Nephron (organoid): ENCODE measurements around the gene DTWD2.
"Not testable (repeated sequence)": the region's sequence is repeated elsewhere in the genome, so short reads cannot be mapped to it uniquely, and the experiment has no call there.

ENCODE experiments used
- H3K27ac Mint-ChIP-seq, 3 experiments: 2 replicates each; pipeline ENCODE4 v1.8.0; 2020; ENCODE audit warnings: mixed read lengths in 3 of 3, mild to moderate bottlenecking in 2 of 3, moderate library complexity in 1 of 3
- H3K27me3 Mint-ChIP-seq: 2 replicates; pipeline ENCODE4 v1.8.0; 2021; ENCODE audit warnings: low read depth, mild to moderate bottlenecking, moderate library complexity, mixed read lengths
- H3K36me3 Mint-ChIP-seq: 2 replicates; pipeline ENCODE4 v1.8.0; 2020; ENCODE audit warnings: low read depth, mixed read lengths
- H3K4me1 Mint-ChIP-seq: 2 replicates; pipeline ENCODE4 v1.8.0; 2020; ENCODE audit warnings: mixed read lengths
- H3K4me3 Mint-ChIP-seq, 3 experiments: 2 replicates each; pipeline ENCODE4 v1.8.0; 2020; ENCODE audit warnings: mild to moderate bottlenecking in 3 of 3, mixed read lengths in 3 of 3, moderate library complexity in 2 of 3
- H3K9me3 Mint-ChIP-seq: 2 replicates; pipeline ENCODE4 v1.8.0; 2020; ENCODE audit warnings: mixed read lengths
- CTCF ChIP-seq, 3 experiments: fragments of 200-600 bp; sonication (generic); IDR thresholded peaks; one replicate each; pipeline ENCODE4 v1.5.0; 2021; ENCODE audit warnings: antibody characterized with exemption in 3 of 3; ENCODE audit not compliant: unreplicated experiment in 3 of 3

The DTWD2 gene

GRCh38 chr5:118883362-118883761 lies 105.0 kb downstream of the DTWD2 start:
- H3K4me1 Mint-ChIP-seq = no peaks in the 10 kb centered on the region
- peaks cover 3% of the 10 kb centered on the region for H3K9me3 Mint-ChIP-seq
- peaks cover under 1% of the 10 kb centered on the region for H3K36me3 Mint-ChIP-seq
- no peak overlapping the region for H3K4me3 Mint-ChIP-seq
- no peaks in the 10 kb centered on the region for H3K27me3 Mint-ChIP-seq
- TF ChIP-seq CTCF (IDR thresholded peaks at IDR 0.05; ENCODE audit: unreplicated experiment in 3 of 3) = no peak
- no peak overlapping the region for H3K27ac Mint-ChIP-seq

GRCh38 chr5:118882666-118883065 lies 105.7 kb downstream of the DTWD2 start:
- Mint-ChIP-seq H3K27me3 (no peaks in the 10 kb centered on the region), H3K4me1 (no peaks in the 10 kb centered on the region), H3K27ac (no peak overlapping the region), H3K36me3 (peaks cover 7% of the 10 kb centered on the region), H3K4me3 (no peak overlapping the region), H3K9me3 (peaks cover 10% of the 10 kb centered on the region)
- no peak for TF ChIP-seq CTCF (IDR thresholded peaks at IDR 0.05; ENCODE audit: unreplicated experiment in 3 of 3)

GRCh38 chr5:118876852-118877251 lies 111.5 kb downstream of the DTWD2 start:
- not testable (repeated sequence) for H3K27me3 Mint-ChIP-seq, H3K27ac Mint-ChIP-seq, H3K4me1 Mint-ChIP-seq, H3K4me3 Mint-ChIP-seq
- H3K9me3 Mint-ChIP-seq = peaks cover 50% of the 10 kb centered on the region
- H3K36me3 Mint-ChIP-seq = peaks cover 40% of the 10 kb centered on the region

GRCh38 chr5:118875131-118875530 lies 113.2 kb downstream of the DTWD2 start:
- H3K36me3 Mint-ChIP-seq = peaks cover 43% of the 10 kb centered on the region
- H3K27me3 Mint-ChIP-seq = no peaks in the 10 kb centered on the region
- peaks cover 50% of the 10 kb centered on the region for H3K9me3 Mint-ChIP-seq
- no peaks in the 10 kb centered on the region for H3K4me1 Mint-ChIP-seq
- TF ChIP-seq CTCF (IDR thresholded peaks at IDR 0.05; ENCODE audit: unreplicated experiment in 3 of 3) = no peak
- H3K27ac Mint-ChIP-seq = no peak overlapping the region
- no peak overlapping the region for H3K4me3 Mint-ChIP-seq

GRCh38 chr5:118873417-118873816 lies 114.9 kb downstream of the DTWD2 start:
- Mint-ChIP-seq H3K4me3 (no peak overlapping the region), H3K36me3 (peaks cover 43% of the 10 kb centered on the region), H3K9me3 (peaks cover 54% of the 10 kb centered on the region), H3K27me3 (no peaks in the 10 kb centered on the region), H3K27ac (no peak overlapping the region), H3K4me1 (no peaks in the 10 kb centered on the region)
- no peak for TF ChIP-seq CTCF (IDR thresholded peaks at IDR 0.05; ENCODE audit: unreplicated experiment in 3 of 3)

- H3K36me3 Mint-ChIP-seq = no peaks in the 10 kb centered on the region
- no peak for TF ChIP-seq CTCF (IDR thresholded peaks at IDR 0.05; ENCODE audit: unreplicated experiment in 3 of 3)
- no peak overlapping the region for H3K4me3 Mint-ChIP-seq
- H3K27me3 Mint-ChIP-seq = no peaks in the 10 kb centered on the region
- peaks cover 3% of the 10 kb centered on the region for H3K9me3 Mint-ChIP-seq
- H3K4me1 Mint-ChIP-seq = no peaks in the 10 kb centered on the region
- H3K27ac Mint-ChIP-seq = no peak overlapping the region
Observed at GRCh38 chr5:118863345-118863744, 125.0 kb downstream of the DTWD2 start.
